ENCODE measurements around the gene INCA1.

- no peak for TF ChIP-seq POLR2A (IDR thresholded peaks at IDR 0.05; ENCODE audit: low read depth, low read length)
- TF ChIP-seq POLR2AphosphoS5 (IDR thresholded peaks at IDR 0.05; ENCODE audit: low read depth, low read length), result no peak
- TF ChIP-seq POU2F2 (IDR thresholded peaks at IDR 0.05; ENCODE audit: low read depth, low read length), result no peak
- TF ChIP-seq TAF1 (IDR thresholded peaks at IDR 0.05; ENCODE audit: low read depth, low read length), result no peak
- no peak for TF ChIP-seq SPI1 (IDR thresholded peaks at IDR 0.05; ENCODE audit: low read depth, low read length)
These were observed 22.2 kb upstream of the INCA1 start for GRCh38 chr17:5019475-5019956.

Measured in GM12891 (cell line).